Ramos (cell line): ENCODE results near the gene LYAR.

Experiments
- in situ Hi-C: fragments of 300-500 bp; cut with MboI; formaldehyde crosslinking; loops from one replicate; pipeline ENCODE4 v1.14.3; 2022; ENCODE audit warnings: low sequenced_read_pairs; ENCODE audit not compliant: unreplicated experiment

LYAR gene

DNA sequence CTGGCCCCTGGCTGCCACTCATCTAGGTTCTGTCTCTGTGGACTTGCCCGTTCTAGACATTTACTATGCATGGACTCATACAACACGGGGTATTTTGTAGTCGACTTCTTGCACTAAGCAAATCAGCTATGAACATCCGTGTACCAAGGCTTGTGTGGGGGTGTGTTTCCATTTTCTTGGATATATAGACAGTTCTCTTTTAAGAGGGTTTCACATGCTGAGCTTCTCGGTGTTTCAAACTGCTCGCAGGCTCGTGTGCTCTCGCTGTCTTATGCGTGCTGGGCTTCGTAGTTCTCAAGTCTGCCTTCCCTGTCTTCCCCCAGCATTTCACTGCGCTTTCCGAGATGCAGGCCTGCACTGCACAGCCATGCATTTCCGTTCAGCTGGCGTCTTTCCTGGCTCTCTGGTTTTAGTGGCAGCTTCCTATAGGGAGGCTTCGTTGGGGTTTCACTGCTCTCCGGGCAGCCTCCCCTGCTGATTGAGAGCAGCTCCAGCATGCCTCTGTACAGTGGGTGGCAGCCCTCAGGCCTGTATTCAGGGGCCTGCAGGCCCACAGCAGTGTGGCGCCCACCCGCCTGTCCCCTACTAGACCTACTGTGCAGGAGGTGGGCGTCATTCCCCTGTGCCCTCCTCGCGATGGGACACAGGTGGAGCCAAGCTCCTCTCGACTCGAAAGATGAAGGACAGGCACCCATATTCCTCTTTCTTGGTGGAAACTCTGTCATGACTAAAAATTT is 27.7 kb upstream of the LYAR start:
- in situ Hi-C loops: no loop called here

DNA sequence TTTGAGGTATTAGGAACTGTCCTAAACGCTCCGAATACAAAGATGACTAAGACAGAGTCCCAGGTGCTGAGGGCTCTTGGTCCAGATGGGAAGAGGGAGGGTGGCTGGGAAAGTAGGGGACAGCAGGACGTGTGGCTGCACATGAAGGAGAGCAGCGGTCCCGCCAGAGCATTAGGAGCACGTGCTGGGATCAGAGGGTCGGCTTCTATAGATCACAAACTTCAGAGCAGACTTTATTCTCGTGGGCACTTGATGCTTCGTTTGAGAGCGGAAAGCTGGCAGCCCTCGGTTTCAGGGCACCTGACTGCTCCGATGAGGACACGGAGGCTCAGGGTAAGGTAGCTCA is 26.2 kb upstream of the LYAR start:
- in situ Hi-C loops: no loop called here

DNA sequence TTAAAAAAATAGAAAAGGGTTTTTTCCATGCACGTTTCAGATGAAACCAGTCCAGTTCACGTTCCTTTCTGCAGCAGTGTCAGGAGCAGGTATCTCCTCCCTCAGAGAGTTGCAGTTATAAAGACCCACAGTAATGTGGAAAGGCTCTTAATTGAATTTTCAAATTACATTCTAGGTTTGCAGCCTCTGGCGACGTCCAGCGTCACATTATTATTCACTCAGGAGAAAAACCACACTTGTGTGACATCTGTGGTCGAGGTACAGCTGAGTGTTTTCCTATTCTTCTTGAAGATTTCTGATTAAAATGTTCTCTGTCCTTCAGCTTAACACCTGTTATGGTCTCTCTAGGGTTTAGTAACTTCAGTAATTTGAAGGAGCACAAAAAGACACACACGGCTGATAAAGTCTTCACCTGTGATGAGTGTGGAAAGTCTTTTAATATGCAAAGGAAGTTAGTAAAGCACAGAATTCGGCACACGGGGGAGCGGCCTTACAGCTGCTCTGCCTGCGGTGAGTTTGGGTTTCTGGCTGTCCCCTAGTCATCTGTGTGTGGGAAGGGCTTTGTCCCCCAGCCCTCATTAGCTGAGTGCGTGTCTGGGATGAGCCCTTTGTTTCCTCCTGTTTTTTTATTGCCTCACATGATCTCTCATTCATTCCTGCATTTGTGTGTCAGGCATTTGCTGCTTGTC is 25.7 kb upstream of the LYAR start:
- in situ Hi-C loops: no loop called here

DNA sequence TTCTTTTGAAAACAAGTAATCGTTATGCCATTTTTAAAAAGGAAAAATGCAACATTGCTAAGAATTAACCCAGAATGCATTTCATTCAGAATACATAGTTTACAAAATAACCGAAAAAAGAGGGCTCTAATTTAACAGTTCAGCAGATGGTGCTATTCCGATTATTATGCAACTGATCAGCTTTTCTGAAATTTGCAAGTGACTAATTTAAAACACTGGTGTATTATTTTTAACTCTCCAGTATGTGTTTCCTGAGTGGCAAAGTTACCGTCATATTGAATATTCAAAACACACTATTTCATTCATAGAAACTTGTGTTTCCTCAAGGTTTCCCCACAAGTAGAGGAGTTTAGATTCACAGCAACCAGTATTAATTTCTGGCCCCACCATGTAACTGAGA is 21.2 kb upstream of the LYAR start:
- in situ Hi-C loops: no loop called here

DNA sequence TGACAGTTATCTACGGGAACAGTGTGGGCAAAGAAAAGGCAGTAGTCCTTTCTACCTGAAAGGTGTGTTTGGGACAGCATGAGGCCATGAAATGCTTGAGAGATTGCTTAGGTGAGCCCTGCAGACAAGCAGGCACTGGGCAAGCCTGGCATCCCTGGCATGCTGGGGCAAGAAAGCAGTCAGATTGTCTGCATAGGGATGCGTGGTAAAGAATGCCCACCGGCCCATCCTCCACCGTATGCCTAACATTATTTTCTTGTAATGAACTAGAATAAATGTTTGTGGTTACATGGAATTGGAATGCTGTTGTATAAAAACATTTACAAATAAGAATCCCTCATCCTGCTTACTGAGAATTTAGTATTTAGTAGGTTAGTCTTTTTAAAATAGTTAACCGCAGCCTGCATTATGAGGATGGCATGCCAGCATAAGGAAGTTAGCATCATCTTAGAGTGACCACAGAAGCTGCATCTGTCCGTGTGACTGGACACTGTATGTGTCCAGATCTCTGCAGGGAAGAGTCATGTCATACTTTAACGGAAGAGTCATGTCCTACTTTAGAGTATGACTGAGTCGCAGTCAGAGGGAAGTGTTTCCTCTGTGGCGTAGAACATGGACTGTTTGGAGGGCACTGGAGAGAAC is 19.0 kb upstream of the LYAR start:
- in situ Hi-C loops: no loop called here

DNA sequence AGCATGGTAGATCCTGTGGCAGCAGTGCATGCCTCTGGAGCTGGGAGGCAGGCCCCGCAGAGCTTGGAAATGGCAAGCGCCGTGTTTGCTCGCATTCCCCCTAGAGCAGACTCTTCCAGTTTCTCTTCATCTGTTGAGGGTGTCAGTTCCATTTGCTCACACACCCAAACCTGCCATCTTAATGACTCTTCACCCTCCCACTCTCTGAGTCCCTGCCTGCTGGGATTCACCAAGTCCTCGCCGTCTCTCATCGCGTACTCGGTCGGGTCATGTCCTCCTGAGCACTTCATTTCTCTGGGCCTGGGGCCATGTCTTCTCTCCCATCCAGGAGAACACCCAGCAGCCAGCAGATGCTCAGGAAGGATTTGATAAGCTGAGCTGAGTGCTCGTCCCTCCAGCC is 17.0 kb upstream of the LYAR start:
- in situ Hi-C loops: no loop called here

DNA sequence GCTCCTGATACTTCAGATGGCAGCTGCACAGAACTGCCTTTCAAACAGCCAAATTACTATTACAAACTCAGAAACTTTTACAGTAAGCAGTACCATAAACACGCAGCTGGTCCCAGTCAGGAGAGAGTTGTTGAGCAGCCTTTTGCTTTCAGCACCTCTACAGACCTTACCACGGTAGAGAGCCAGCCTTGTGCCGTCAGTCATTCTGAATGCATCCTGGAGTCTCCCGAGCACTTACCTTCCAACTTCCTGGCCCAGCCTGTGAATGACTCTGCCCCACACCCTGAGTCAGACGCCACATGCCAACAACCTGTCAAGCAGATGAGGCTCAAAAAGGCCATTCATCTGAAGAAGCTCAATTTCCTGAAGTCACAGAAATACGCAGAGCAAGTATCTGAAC is 12.5 kb upstream of the LYAR start:
- in situ Hi-C loops: no loop called here

DNA sequence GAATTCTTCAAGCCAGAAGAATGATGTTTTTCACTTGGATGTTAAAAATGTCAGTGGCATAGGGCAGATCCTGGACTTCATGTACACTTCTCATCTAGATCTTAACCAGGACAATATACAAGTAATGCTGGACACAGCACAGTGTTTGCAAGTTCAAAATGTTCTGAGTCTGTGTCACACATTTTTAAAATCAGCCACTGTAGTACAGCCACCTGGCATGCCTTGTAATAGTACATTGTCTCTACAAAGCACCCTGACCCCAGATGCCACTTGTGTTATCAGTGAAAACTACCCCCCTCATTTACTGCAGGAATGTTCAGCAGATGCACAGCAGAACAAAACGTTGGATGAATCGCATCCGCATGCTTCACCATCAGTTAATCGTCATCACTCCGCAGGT is 12.0 kb upstream of the LYAR start:
- in situ Hi-C loops: no loop called here

DNA sequence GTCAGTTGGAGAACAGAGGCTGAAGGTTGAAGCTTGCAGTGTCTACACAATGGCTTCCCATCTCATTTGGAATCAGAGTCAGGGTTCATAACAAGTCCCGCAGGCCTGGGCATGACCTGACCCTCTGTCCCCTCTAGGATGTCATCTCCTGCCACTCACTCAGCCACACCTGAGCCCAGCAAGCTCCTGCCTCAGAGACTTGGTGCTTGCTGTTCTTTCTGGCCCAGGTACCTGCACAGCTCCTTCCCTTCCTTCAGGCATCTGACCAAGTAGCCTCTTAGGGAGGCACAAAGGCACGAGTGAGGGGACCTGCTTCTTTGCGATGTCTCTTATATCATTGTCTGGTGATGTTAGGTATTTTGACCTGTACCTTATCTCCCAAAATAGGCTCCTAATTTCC is 9.1 kb upstream of the LYAR start:
- in situ Hi-C loops: no loop called here

DNA sequence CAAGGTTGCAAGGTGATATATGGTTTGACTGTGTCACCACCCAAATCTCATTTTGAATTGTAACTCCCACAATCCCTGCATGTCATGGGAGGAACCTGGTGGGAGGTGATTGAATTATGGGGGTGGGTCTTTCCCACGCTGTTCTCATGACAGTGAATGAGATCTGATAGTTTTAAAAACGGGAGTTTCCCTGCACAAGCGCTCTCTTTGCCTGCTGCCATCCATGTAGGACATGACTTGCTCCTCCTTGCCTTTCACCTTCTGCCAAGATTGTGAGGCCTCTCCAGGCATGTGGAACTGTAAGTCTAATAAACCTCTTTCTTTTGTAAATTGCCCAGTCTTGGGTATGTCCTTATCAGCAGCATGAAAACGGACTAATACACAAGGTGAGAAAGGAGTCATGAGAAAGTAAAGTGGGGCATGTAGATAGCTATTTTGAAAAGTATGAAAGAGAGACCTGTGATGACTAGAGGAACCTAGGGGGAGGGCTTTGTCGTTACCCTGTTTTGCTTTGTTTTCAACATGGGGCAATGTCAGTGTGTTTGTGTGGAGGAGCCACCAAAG is 6.4 kb upstream of the LYAR start:
- in situ Hi-C loops: no loop called here

DNA sequence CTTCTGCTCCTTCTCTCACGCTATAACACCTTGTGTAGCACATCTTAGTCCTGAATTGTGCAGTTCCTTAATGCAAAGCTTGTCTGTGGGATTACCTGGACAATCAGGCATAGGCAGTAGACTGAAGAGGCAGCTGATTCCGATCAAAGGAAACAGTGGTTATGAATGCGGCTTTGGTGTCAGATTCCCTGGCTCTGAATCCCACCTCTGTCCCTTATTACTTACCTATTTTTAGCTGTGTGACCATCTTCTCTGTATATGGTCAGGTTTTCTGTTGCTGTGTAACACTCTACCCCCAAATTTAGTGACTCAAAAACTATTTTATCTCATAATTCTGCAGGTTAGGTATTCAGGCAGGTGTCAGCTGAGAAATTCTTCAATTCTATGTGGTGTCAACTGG is 3.3 kb upstream of the LYAR start:
- in situ Hi-C loops: no loop called here

DNA sequence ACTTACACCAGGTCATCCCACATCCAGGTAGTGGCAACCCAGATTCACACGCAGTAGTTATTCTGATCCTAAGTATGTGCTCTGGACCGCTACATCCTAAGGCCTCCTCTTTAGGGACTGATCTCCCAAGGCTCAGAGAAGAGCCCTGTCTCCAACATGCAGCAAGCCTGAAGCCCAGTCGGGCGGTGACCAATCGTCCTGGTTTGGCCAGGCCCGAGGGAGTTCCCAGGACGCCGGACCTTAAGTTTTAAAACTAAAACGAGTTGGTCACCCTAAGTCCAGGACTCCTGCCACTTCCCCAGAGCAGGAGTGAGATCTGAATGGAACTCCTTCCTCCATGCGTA is 385 bp downstream of the LYAR start:
- in situ Hi-C loops: no loop called here

DNA sequence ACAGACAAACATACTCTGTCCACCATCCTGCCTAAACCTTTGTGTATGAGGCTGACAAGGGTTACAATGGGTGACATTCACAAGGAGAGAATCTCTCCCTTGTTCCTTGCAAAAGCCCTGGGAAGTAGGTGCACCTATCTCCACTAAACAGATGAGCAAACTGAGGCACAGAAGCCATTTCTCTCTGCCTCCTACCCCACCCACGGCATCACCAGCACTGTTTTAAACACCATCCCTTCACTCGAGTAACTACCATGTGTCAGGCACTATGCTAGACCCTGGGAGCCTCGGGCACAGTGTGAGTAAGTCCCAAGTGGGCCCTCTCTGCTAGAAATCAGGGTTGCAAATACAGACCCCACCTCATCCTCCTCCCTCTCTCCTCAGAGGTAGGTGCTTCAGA is 899 bp downstream of the LYAR start:
- in situ Hi-C loops: no loop called here

DNA sequence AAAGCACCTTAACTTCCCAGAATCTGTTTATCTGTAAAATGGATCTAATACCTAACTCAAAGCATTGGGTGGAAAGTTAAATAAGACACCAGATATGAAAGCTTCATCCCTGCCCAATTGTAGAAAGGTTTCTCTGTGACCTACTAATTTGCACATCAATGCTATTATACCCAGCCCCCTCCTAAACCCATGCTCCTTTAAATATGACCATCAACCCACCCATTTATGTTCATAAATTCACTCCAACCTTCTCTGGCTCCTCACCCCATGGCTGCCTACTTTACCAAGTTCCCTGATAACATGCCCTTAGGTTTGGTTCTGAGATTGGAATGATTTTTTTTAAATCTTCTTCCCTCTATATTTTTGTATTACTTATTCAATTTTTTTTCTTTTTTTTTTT is 1.9 kb downstream of the LYAR start:
- in situ Hi-C loops: no loop called here

DNA sequence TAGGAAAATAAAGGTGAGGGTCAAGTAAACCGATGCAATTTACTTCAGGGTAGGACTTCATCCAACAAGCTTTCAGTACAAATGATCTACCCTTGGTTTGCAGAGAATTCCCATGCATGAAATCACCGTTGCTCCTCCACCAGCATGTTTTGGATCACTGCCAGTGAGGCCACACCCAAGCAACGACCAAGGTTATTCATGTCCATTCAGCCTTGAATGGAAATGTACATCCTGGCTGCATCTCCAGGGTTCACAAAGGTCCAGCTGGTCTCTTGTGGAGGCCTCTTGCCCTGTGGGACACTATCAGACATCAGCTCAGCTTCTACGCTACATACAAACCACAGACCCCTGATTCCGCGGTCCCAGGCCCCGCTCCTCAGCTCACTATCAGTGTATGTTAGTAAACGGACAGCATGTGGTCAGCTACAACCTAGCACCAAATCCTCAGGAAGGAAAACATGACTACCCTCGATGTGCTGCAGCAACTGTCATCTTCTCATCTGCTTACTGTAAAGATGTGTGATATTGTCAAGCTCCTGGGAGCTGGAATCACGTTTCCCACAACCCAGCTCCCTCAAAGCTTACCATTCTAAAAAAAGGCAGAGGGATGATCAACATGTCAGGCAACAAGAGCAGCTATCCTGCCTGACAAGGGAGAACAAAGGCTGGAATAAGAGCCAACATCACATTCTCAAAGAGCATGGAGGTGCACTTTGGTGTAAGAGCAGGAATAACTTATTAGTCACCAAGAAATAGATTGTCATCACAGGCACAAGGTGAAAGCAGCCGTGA is 4.9 kb downstream of the LYAR start:
- in situ Hi-C loops: no loop called here

DNA sequence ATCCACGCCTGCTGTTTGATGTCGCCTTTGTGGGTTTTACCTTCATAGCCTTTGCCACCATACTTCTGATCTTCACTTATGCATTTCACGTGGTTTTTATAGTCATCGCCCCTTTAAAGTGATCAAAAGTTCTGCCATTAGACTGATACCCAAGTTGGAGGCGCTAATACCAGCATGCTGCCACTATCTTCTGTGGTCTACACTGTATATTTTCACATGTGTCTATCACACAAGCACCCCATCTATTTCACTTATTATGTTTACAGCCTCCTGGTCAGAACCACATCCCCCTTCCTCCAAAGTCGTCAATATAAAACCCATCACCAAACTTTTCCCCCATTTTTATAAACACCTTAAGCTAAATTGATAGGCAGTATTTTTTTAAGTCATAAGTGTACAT is 8.2 kb downstream of the LYAR start:
- in situ Hi-C loops: no loop called here

DNA sequence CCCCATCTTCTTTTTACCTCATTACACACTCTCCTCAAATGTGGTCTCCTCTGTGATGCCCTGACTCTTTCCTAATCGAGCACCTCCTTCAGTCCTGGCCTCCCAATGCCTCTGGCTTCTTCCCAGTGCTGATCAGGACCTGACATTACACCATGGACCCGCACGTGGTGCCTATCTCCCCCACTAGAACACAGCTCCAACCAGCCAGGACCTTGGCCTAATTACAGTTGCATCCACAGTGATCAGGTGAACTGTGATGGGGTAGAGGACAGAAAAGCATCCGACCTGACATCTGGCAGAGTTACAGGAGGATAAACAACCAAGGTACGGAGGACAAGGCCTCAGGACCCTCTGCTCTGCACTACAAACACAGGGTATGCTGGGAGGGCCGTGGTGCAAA is 12.4 kb downstream of the LYAR start:
- in situ Hi-C loops: no loop called here

DNA sequence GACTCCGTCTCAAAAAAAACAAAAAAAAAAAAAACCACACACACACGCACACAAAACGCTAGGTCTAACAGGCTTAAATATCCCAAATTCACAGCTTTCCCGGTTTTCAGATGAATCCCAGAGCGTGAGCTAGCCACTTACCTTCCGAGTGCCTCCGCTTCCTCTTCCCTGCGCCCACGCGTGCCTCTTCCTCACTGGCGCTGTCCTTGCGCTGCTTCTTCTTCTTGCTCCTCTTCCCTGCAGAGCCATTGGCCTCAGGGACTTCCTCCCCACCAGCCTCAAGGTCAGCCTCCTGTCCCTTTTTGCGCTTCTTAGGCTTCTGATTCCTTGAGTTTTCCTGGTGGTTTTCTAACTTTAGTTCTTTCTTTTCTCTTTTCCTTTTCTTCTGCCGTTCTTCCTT is 15.7 kb downstream of the LYAR start:
- in situ Hi-C loops: no loop called here

DNA sequence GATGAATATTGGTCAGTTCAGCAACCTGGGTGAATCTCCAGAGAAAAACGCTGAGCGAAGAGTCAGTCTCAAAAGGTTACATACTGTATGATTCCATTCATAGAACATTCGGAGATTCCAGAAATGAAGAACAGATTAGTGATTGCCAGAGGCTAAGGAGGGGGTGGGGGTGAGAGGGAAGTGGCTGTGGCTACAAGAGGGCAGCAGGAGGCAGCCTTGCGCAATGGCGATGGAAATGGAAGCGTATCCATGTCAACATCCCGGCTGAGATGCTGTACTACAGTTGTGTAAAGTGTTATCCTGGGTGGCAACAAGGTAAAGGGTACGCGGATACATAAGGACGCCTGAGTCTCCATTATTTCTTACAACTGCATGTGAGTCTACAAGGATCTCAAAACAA is 18.0 kb downstream of the LYAR start:
- in situ Hi-C loops: no loop called here

DNA sequence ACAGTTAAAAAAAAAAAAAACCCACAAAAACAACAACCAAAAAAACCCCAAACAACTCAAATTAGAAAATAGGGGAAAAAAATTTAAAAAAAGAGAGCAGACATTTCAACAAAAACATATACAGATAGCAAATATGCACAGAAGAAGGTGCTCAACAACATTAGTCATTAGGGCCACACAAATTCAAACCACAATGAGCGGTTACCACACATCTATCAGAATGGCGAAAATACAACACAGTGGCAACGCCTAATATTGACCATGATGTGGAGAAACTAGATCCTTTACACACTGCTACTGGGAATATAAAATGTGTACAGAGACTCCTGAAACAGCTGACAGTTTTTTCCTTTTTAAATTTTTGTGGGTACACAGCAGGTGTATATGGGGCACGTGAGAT is 19.4 kb downstream of the LYAR start:
- in situ Hi-C loops: no loop called here

DNA sequence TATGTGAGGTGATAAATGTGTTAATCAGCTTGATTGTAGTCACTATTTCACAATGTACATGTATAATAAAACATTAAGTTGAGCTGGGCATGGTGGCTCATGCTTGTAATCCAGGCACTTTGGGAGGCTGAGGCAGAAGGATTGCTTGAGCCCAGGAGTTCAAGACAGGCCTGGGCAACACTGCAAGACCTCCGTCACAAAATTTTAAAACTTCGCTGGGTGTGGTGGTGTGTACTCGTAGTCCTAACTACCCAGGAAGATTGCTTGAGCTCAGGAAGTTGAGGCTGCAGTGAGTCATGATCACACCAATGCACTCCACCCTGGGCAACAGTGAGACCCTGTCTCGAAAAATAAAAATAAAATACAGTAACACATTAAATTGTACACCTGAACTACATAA is 20.1 kb downstream of the LYAR start:
- in situ Hi-C loops: no loop called here
